Measurements from ENCODE around the gene GRID1. TPM values are rescaled to one million over a fixed set of nuclear protein-coding genes. Genes with fewer than 3 reads are reported as not detected.

GRID1 gene
- total and polyA plus RNA-seq, 4 donors: 1.1 to 3.8 TPM; not detected in 2

GRCh38 chr10:86085136-86085535 is 281.5 kb downstream of the GRID1 start:
- DNase-seq (no peak), ATAC-seq (ENCODE audit: low FRiP score) (no peak)
- intact Hi-C loops (cut with DNase I): no loop called here
- Histone ChIP-seq H3K4me1 (ENCODE audit: control insufficient read depth in 1 of 2, insufficient read depth in 2 of 2, low read length in 2 of 2) (no peaks in the 10 kb centered on the region), H3K4me3 (ENCODE audit: low read length in 2 of 2) (no peak overlapping the region), H3K9me3 (ENCODE audit: control insufficient read depth, low read length) (no peaks in the 10 kb centered on the region), H3K36me3 (ENCODE audit: control insufficient read depth in 1 of 2, insufficient read depth in 2 of 2, low read length in 1 of 2) (no peaks in the 10 kb centered on the region), H3K27ac (ENCODE audit: low read depth in 1 of 2, low read length in 2 of 2) (no peak overlapping the region), H3K27me3 (ENCODE audit: control insufficient read depth in 1 of 2, insufficient read depth in 2 of 2, low read length in 1 of 2) (no peaks in the 10 kb centered on the region)
- 76% methylated on average over 8 of the region's 8 CpGs for WGBS, 2 donors

DNA sequence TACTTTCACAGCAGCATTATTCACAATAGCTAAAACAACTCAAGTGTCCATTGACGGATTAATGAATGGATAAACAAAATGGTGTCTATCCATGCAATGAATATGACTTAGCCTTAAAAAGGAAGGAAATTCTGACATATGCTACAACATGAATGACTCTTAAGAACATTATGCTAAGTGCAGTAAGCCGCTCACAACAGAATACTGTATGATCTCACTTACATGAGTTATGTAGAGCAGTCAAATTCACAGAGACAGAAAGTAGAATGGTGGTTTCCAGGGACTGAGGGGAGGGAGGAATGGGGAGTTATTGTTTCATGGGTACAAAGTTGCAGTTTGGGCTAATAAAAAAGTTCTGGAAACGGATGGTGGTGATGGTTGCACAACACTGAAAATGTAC is 282.0 kb downstream of the GRID1 start:
- Histone ChIP-seq H3K9me3 (ENCODE audit: control insufficient read depth, low read length) (no peaks in the 10 kb centered on the region), H3K4me1 (ENCODE audit: control insufficient read depth in 1 of 2, insufficient read depth in 2 of 2, low read length in 2 of 2) (no peaks in the 10 kb centered on the region), H3K4me3 (ENCODE audit: low read length in 2 of 2) (no peak overlapping the region), H3K36me3 (ENCODE audit: control insufficient read depth in 1 of 2, insufficient read depth in 2 of 2, low read length in 1 of 2) (no peaks in the 10 kb centered on the region), H3K27ac (ENCODE audit: low read depth in 1 of 2, low read length in 2 of 2) (no peak overlapping the region), H3K27me3 (ENCODE audit: control insufficient read depth in 1 of 2, insufficient read depth in 2 of 2, low read length in 1 of 2) (no peaks in the 10 kb centered on the region)
- ATAC-seq (ENCODE audit: low FRiP score) (no peak), DNase-seq (no peak)
- intact Hi-C loops (cut with DNase I): no loop called here
- 84 to 88% methylated on average over 3 of the region's 3 CpGs for WGBS, 2 donors

- Histone ChIP-seq H3K27me3 (ENCODE audit: control insufficient read depth in 1 of 2, insufficient read depth in 2 of 2, low read length in 1 of 2) (no peaks in the 10 kb centered on the region), H3K4me3 (ENCODE audit: low read length in 2 of 2) (no peak overlapping the region), H3K9me3 (ENCODE audit: control insufficient read depth, low read length) (no peaks in the 10 kb centered on the region), H3K27ac (ENCODE audit: low read depth in 1 of 2, low read length in 2 of 2) (no peak overlapping the region), H3K36me3 (ENCODE audit: control insufficient read depth in 1 of 2, insufficient read depth in 2 of 2, low read length in 1 of 2) (no peaks in the 10 kb centered on the region), H3K4me1 (ENCODE audit: control insufficient read depth in 1 of 2, insufficient read depth in 2 of 2, low read length in 2 of 2) (no peaks in the 10 kb centered on the region)
- no peak for DNase-seq
- intact Hi-C loops (cut with DNase I): no loop called here
- 89 to 92% methylated on average over 9 of the region's 9 CpGs for WGBS, 2 donors
- ATAC-seq (ENCODE audit: low FRiP score): no peak
Measured at GRCh38 chr10:86083664-86084175, 282.9 kb downstream of the GRID1 start.

GRCh38 chr10:86083206-86083605 is 283.4 kb downstream of the GRID1 start:
- Histone ChIP-seq H3K27ac (ENCODE audit: low read depth in 1 of 2, low read length in 2 of 2) (no peak overlapping the region), H3K4me3 (ENCODE audit: low read length in 2 of 2) (no peak overlapping the region), H3K4me1 (ENCODE audit: control insufficient read depth in 1 of 2, insufficient read depth in 2 of 2, low read length in 2 of 2) (no peaks in the 10 kb centered on the region), H3K27me3 (ENCODE audit: control insufficient read depth in 1 of 2, insufficient read depth in 2 of 2, low read length in 1 of 2) (no peaks in the 10 kb centered on the region), H3K9me3 (ENCODE audit: control insufficient read depth, low read length) (no peaks in the 10 kb centered on the region), H3K36me3 (ENCODE audit: control insufficient read depth in 1 of 2, insufficient read depth in 2 of 2, low read length in 1 of 2) (no peaks in the 10 kb centered on the region)
- WGBS, 2 donors: 84 to 88% methylated on average over 12 of the region's 12 CpGs
- intact Hi-C loops (cut with DNase I): no loop called here
- DNase-seq: no peak
- ATAC-seq (ENCODE audit: low FRiP score): no peak

DNA sequence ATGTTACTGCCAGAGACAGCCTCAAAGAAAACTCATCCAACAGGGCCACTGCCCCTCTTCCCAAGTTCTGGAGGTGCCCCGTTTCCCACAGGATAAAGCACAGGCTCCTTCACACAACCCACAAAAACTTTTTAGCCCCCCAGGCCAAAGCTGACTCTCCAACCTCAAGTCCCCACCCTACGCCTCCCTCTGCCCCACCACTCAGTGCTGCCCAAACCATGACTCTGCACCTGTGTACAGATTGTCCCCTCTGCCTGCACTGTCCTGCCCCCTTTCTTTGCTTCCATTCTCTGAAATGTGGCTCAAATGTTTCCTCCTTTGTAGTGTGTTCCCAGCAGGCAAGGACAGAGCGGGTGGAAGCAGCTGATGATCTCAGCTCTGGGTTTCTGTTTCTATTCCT is 284.0 kb downstream of the GRID1 start:
- no peak overlapping the region for H3K27ac ChIP-seq (ENCODE audit: low read depth in 1 of 2, low read length in 2 of 2)
- H3K27me3 ChIP-seq (ENCODE audit: control insufficient read depth in 1 of 2, insufficient read depth in 2 of 2, low read length in 1 of 2): no peaks in the 10 kb centered on the region
- no peak for DNase-seq
- H3K4me1 ChIP-seq (ENCODE audit: control insufficient read depth in 1 of 2, insufficient read depth in 2 of 2, low read length in 2 of 2): no peaks in the 10 kb centered on the region
- ATAC-seq (ENCODE audit: low FRiP score): no peak
- intact Hi-C loops (cut with DNase I): no loop called here
- H3K4me3 ChIP-seq (ENCODE audit: low read length in 2 of 2): no peak overlapping the region
- no peaks in the 10 kb centered on the region for H3K9me3 ChIP-seq (ENCODE audit: control insufficient read depth, low read length)
- no peaks in the 10 kb centered on the region for H3K36me3 ChIP-seq (ENCODE audit: control insufficient read depth in 1 of 2, insufficient read depth in 2 of 2, low read length in 1 of 2)
- 90 to 96% methylated on average over 3 of the region's 3 CpGs for WGBS, 2 donors

- H3K9me3 ChIP-seq (ENCODE audit: control insufficient read depth, low read length): no peaks in the 10 kb centered on the region
- WGBS, 2 donors: 76% methylated on average over 4 of the region's 4 CpGs
Measured at GRCh38 chr10:86079088-86079487, 287.5 kb downstream of the GRID1 start.

GRCh38 chr10:86078639-86079035 is 288.0 kb downstream of the GRID1 start:
- no peaks in the 10 kb centered on the region for H3K27me3 ChIP-seq (ENCODE audit: control insufficient read depth in 1 of 2, insufficient read depth in 2 of 2, low read length in 1 of 2)
- 92 to 94% methylated on average over 5 of the region's 5 CpGs for WGBS, 2 donors
- intact Hi-C loops (cut with DNase I): no loop called here
- ATAC-seq (ENCODE audit: low FRiP score) (no peak), DNase-seq (no peak)
- no peak overlapping the region for H3K4me3 ChIP-seq (ENCODE audit: low read length in 2 of 2)
- no peak overlapping the region for H3K27ac ChIP-seq (ENCODE audit: low read depth in 1 of 2, low read length in 2 of 2)
- no peaks in the 10 kb centered on the region for H3K36me3 ChIP-seq (ENCODE audit: control insufficient read depth in 1 of 2, insufficient read depth in 2 of 2, low read length in 1 of 2)
- no peaks in the 10 kb centered on the region for H3K4me1 ChIP-seq (ENCODE audit: control insufficient read depth in 1 of 2, insufficient read depth in 2 of 2, low read length in 2 of 2)
- no peaks in the 10 kb centered on the region for H3K9me3 ChIP-seq (ENCODE audit: control insufficient read depth, low read length)

More at GRCh38 chr10:86079088-86079487, 287.5 kb downstream of the GRID1 start:
- Histone ChIP-seq H3K27me3 (ENCODE audit: control insufficient read depth in 1 of 2, insufficient read depth in 2 of 2, low read length in 1 of 2) (no peaks in the 10 kb centered on the region), H3K27ac (ENCODE audit: low read depth in 1 of 2, low read length in 2 of 2) (no peak overlapping the region), H3K4me3 (ENCODE audit: low read length in 2 of 2) (no peak overlapping the region), H3K36me3 (ENCODE audit: control insufficient read depth in 1 of 2, insufficient read depth in 2 of 2, low read length in 1 of 2) (no peaks in the 10 kb centered on the region), H3K4me1 (ENCODE audit: control insufficient read depth in 1 of 2, insufficient read depth in 2 of 2, low read length in 2 of 2) (no peaks in the 10 kb centered on the region)
- intact Hi-C loops (cut with DNase I): no loop called here
- ATAC-seq (ENCODE audit: low FRiP score) (no peak), DNase-seq (no peak)

- H3K4me1 ChIP-seq (ENCODE audit: control insufficient read depth in 1 of 2, insufficient read depth in 2 of 2, low read length in 2 of 2): no peaks in the 10 kb centered on the region
- H3K4me3 ChIP-seq (ENCODE audit: low read length in 2 of 2): no peak overlapping the region
- H3K9me3 ChIP-seq (ENCODE audit: control insufficient read depth, low read length): no peaks in the 10 kb centered on the region
- DNase-seq (no peak), ATAC-seq (ENCODE audit: low FRiP score) (no peak)
- no peak overlapping the region for H3K27ac ChIP-seq (ENCODE audit: low read depth in 1 of 2, low read length in 2 of 2)
- H3K27me3 ChIP-seq (ENCODE audit: control insufficient read depth in 1 of 2, insufficient read depth in 2 of 2, low read length in 1 of 2): no peaks in the 10 kb centered on the region
- no peaks in the 10 kb centered on the region for H3K36me3 ChIP-seq (ENCODE audit: control insufficient read depth in 1 of 2, insufficient read depth in 2 of 2, low read length in 1 of 2)
- intact Hi-C loops (cut with DNase I): no loop called here
- WGBS, 2 donors: 92 to 95% methylated on average over 9 of the region's 9 CpGs
Measured at GRCh38 chr10:86077871-86078638, 288.5 kb downstream of the GRID1 start.

DNA sequence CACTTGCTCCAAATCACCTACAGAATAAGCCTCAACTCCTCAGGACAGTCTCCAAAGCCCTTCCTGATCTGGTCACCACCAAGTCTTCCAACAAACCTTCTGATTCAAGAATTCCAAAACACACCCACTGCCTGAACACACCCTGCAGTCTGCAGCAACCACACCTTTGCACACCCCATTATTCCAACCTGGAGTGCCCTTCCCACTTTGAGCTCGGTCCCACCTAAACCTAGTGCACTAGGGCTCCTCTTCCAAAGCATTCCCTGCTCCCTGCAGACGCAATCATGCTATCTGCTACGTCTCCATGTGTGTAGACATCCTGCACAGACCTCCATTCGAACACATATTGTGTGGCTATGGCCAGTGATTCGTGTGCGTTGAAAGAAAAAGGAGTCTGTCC is 289.3 kb downstream of the GRID1 start:
- DNase-seq (no peak), ATAC-seq (ENCODE audit: low FRiP score) (no peak)
- no peak overlapping the region for H3K4me3 ChIP-seq (ENCODE audit: low read length in 2 of 2)
- no peaks in the 10 kb centered on the region for H3K27me3 ChIP-seq (ENCODE audit: control insufficient read depth in 1 of 2, insufficient read depth in 2 of 2, low read length in 1 of 2)
- H3K27ac ChIP-seq (ENCODE audit: low read depth in 1 of 2, low read length in 2 of 2): no peak overlapping the region
- WGBS, 2 donors: 95 to 96% methylated on average over 6 of the region's 6 CpGs
- H3K9me3 ChIP-seq (ENCODE audit: control insufficient read depth, low read length): no peaks in the 10 kb centered on the region
- intact Hi-C loops (cut with DNase I): no loop called here
- H3K4me1 ChIP-seq (ENCODE audit: control insufficient read depth in 1 of 2, insufficient read depth in 2 of 2, low read length in 2 of 2): no peaks in the 10 kb centered on the region
- no peaks in the 10 kb centered on the region for H3K36me3 ChIP-seq (ENCODE audit: control insufficient read depth in 1 of 2, insufficient read depth in 2 of 2, low read length in 1 of 2)
